DOHH2 (cell line): ENCODE data around the gene FCN2.

Experiments
- H3F3A ChIP-seq: fragments of 200-600 bp; sonication (generic), shearing (Covaris generic); 2 replicates; pipeline ENCODE4 v1.6.0; 2016; ENCODE audit warnings: antibody characterized with exemption, mild to moderate bottlenecking; ENCODE audit not compliant: control insufficient read depth, insufficient read depth
- H3K27ac ChIP-seq: fragments of 200-600 bp; sonication (generic); 2 replicates; pipeline ENCODE4 v1.5.1; 2014; ENCODE audit warnings: low read depth, mild to moderate bottlenecking, low read length, moderate library complexity
- H3K27me3 ChIP-seq: fragments of 200-600 bp; sonication (generic); 2 replicates; pipeline ENCODE4 v1.6.1; 2014; ENCODE audit warnings: mild to moderate bottlenecking, low read length, mixed read lengths; ENCODE audit not compliant: control insufficient read depth
- H3K36me3 ChIP-seq: fragments of 200-600 bp; sonication (generic); 2 replicates; pipeline ENCODE4 v1.6.1; 2014; ENCODE audit warnings: mild to moderate bottlenecking, low read length, moderate library complexity, mixed read lengths; ENCODE audit not compliant: control insufficient read depth
- H3K4me1 ChIP-seq: fragments of 200-600 bp; sonication (generic); 2 replicates; pipeline ENCODE4 v1.6.1; 2014; ENCODE audit warnings: mild to moderate bottlenecking, low read length, mixed read lengths; ENCODE audit not compliant: control insufficient read depth
- H3K4me2 ChIP-seq: fragments of 200-600 bp; sonication (generic); 2 replicates; pipeline ENCODE4 v1.6.0; 2014; ENCODE audit warnings: mild to moderate bottlenecking, low read length, moderate library complexity
- H3K4me3 ChIP-seq: fragments of 200-600 bp; sonication (generic); 2 replicates; pipeline ENCODE4 v1.5.1; 2014; ENCODE audit warnings: mild to moderate bottlenecking, low read length, mixed read lengths
- H3K79me2 ChIP-seq: fragments of 200-600 bp; sonication (generic); 2 replicates; pipeline ENCODE4 v1.6.1; 2014; ENCODE audit warnings: mild to moderate bottlenecking, low read length, mixed read lengths; ENCODE audit not compliant: control insufficient read depth
- H3K9me2 ChIP-seq: fragments of 200-600 bp; sonication (generic); replicated peaks from 2 replicates; pipeline ENCODE4 v1.6.1; 2014; ENCODE audit warnings: mild to moderate bottlenecking, low read length, mixed read lengths; ENCODE audit not compliant: control insufficient read depth
- H3K9me3 ChIP-seq: fragments of 200-600 bp; sonication (generic); 2 replicates; pipeline ENCODE4 v1.6.1; 2014; ENCODE audit warnings: antibody characterized with exemption, low read length, mixed read lengths; ENCODE audit not compliant: control insufficient read depth, insufficient read depth
- H4K20me1 ChIP-seq: fragments of 200-600 bp; sonication (generic); 2 replicates; pipeline ENCODE4 v1.6.0; 2014; ENCODE audit warnings: low read depth, mild to moderate bottlenecking, antibody characterized with exemption, low read length, moderate library complexity; ENCODE audit not compliant: control insufficient read depth, insufficient read depth
- EZH2phosphoT487 ChIP-seq: fragments of 200-600 bp; sonication (generic); IDR thresholded peaks from 2 replicates; pipeline ENCODE4 v1.6.1; 2017; ENCODE audit warnings: borderline replicate concordance, mild to moderate bottlenecking, antibody characterized with exemption, low read length, moderate library complexity, mixed read lengths
- TF ChIP-seq, protein P1 (sequence below): fragments of 200-600 bp; sonication (generic); IDR thresholded peaks from one replicate; pipeline ENCODE4 v1.5.1; 2014; ENCODE audit warnings: antibody characterized with exemption, mild to moderate bottlenecking, low read depth, low read length; ENCODE audit not compliant: poor library complexity, severe bottlenecking

FCN2 gene

DNA sequence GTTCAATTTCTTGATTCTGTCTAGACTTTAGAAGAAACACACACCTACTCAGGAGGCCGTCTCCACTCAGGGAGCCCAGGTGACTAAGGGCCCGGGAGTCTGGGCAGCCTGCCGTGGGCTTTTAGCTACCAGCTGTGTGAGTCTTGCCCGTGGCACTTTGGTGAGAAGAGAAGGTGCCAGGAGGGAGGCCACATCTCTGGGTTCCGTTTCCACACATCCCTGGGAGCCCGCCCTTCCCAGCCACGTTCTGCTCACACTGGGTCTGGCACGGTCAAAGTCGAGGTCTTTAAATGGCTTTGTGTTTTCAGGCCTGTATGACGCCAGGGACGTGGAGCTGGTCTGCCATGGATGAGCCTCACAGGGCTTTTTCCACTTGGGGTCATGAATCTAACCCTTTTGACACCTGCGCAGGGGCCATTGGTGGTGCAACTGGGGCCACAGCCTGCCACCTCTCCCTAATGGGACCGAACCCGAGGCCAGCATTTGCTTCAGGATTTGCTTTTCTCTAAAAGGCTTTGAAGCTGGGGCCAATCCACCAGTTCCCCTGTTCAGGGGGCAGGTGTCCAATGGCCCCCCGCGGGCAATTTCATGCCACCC, 17.2 kb upstream of the FCN2 start:
- TF ChIP-seq, protein P1, sequence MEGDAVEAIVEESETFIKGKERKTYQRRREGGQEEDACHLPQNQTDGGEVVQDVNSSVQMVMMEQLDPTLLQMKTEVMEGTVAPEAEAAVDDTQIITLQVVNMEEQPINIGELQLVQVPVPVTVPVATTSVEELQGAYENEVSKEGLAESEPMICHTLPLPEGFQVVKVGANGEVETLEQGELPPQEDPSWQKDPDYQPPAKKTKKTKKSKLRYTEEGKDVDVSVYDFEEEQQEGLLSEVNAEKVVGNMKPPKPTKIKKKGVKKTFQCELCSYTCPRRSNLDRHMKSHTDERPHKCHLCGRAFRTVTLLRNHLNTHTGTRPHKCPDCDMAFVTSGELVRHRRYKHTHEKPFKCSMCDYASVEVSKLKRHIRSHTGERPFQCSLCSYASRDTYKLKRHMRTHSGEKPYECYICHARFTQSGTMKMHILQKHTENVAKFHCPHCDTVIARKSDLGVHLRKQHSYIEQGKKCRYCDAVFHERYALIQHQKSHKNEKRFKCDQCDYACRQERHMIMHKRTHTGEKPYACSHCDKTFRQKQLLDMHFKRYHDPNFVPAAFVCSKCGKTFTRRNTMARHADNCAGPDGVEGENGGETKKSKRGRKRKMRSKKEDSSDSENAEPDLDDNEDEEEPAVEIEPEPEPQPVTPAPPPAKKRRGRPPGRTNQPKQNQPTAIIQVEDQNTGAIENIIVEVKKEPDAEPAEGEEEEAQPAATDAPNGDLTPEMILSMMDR, result no peak
- no peak for TF ChIP-seq EZH2phosphoT487
- no peaks in the 10 kb centered on the region for H3K36me3 ChIP-seq
- H3K4me2 ChIP-seq, result no peak overlapping the region
- no peak overlapping the region for H3K27ac ChIP-seq
- H3K27me3 ChIP-seq, result no peaks in the 10 kb centered on the region
- H3F3A ChIP-seq, result no peaks in the 10 kb centered on the region
- no peak overlapping the region for H3K4me3 ChIP-seq
- no peaks in the 10 kb centered on the region for H3K79me2 ChIP-seq
- no peaks in the 10 kb centered on the region for H3K9me2 ChIP-seq
- no peaks in the 10 kb centered on the region for H3K9me3 ChIP-seq
- peaks cover 8% of the 10 kb centered on the region for H3K4me1 ChIP-seq
- no peaks in the 10 kb centered on the region for H4K20me1 ChIP-seq

DNA sequence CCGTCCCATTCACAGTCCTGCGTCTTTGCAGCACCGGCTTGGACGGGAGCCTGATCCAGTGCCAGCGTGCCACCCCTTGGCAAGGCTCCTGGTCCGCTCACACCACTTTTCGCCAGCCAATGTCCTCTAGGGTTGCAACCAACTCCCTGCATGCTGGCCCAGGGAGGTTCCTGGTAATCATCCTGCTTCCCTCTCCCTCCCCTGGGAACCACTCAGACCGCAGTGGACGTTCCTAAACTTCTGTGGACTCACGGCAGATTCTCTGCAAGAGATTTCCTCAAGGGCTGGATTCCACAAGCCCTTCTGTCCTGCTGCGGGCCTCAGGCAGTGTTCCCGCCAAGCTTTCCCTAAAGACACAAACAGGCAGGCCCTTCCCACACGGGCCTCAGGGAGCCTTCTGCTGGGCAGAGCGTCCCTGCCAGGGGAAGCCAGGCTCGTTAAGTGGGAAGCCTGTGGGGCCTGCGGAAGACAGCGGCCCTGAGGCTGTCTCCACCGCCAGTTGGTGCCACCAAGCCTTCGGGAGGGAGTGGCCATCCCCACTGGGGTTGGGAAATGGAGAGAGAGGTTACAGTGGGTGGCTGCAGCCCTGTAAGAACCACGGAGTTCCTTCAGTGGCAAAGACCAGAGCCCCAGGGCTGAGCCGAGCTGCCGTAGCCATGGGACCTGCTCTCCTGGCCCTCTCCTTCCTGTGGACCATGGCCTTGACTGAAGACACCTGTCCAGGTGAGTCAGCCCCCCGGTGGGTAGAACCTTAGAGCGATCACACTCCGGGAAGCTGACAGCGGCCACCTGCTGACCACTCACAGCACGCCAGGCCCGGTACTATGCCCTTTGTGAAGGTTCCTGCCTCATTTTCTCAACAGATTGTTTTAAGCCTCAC, 16.4 kb upstream of the FCN2 start:
- Histone ChIP-seq H3K4me2 (no peak overlapping the region), H4K20me1 (no peaks in the 10 kb centered on the region), H3K27ac (no peak overlapping the region), H3F3A (no peaks in the 10 kb centered on the region), H3K36me3 (no peaks in the 10 kb centered on the region), H3K9me2 (no peaks in the 10 kb centered on the region), H3K79me2 (no peaks in the 10 kb centered on the region), H3K4me3 (no peak overlapping the region), H3K9me3 (no peaks in the 10 kb centered on the region), H3K27me3 (no peaks in the 10 kb centered on the region), H3K4me1 (peaks cover 15% of the 10 kb centered on the region)
- TF ChIP-seq EZH2phosphoT487, result no peak
- TF ChIP-seq, protein P1, result no peak

DNA sequence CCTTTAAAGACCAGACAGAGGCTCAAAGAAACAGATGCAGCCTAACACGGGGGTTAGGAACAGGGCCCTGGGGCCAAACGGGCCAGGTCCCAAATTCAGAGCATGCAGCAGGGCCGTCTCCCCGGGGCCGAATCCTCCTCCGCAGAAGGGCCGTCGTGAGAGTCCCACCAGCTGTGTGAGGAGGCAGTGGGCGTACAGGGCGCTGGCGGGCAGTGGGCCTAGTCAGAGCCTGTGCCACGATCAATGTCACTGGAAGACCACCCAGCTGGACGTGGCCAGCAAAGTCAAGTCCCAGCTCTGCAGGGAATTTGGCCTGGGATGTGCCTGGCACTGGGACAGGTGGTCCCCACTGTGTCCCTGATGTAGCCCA, 15.8 kb upstream of the FCN2 start:
- no peaks in the 10 kb centered on the region for H3K36me3 ChIP-seq
- peaks cover 22% of the 10 kb centered on the region for H3K4me1 ChIP-seq
- H3K27ac ChIP-seq, result no peak overlapping the region
- no peaks in the 10 kb centered on the region for H4K20me1 ChIP-seq
- H3K27me3 ChIP-seq, result no peaks in the 10 kb centered on the region
- no peak overlapping the region for H3K4me2 ChIP-seq
- no peak overlapping the region for H3K4me3 ChIP-seq
- H3F3A ChIP-seq, result no peaks in the 10 kb centered on the region
- TF ChIP-seq EZH2phosphoT487, result no peak
- TF ChIP-seq, protein P1, result no peak
- no peaks in the 10 kb centered on the region for H3K9me3 ChIP-seq
- no peaks in the 10 kb centered on the region for H3K9me2 ChIP-seq
- no peaks in the 10 kb centered on the region for H3K79me2 ChIP-seq
